ENCODE results near the gene USP37. TPM values are rescaled to one million over a fixed set of nuclear protein-coding genes. Genes with fewer than 3 reads are reported as not detected.
"Not testable (repeated sequence)": the region's sequence is repeated elsewhere in the genome, so short reads cannot be mapped to it uniquely, and the experiment has no call there.

USP37 gene
- total and polyA plus RNA-seq, 5 donors from 2014 or later = 9.9 to 30.7 (median 11.9) TPM

DNA sequence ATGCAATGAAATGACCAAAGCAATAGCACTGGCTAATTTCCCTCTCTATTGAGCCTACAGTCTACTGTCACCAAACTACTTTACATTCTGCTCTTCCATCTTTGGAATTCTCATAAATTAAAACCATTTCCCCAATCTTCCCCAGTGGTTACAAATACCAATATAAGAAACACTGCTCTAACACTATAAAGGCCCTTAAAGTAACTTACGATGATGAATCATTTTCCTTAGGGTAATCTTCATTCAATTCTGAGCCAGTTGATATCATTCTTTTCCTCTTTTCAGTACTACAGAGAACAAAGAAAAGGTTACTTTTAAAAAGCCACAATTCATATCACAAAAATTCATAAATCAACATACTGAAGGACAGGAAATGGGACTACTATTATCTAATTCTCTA lies 22.1 kb downstream of the USP37 start:
- no peak overlapping the region for H3K4me3 Mint-ChIP-seq
- Histone ChIP-seq H3K36me3 (ENCODE audit: control insufficient read depth, insufficient read depth, low read length) (peaks cover 75% of the 10 kb centered on the region), H3K4me1 (ENCODE audit: control insufficient read depth, insufficient read depth, low read length, poor library complexity, severe bottlenecking) (no peaks in the 10 kb centered on the region), H3K27me3 (ENCODE audit: control insufficient read depth, insufficient read depth, low read length) (no peaks in the 10 kb centered on the region), H3K9me3 (ENCODE audit: control insufficient read depth in 2 of 2, low read length in 2 of 2) (no peaks in the 10 kb centered on the region), H3K4me3 (ENCODE audit: low read depth, low read length) (no peak overlapping the region), H3K27ac (ENCODE audit: insufficient read depth, low read length, poor library complexity, severe bottlenecking) (no peak overlapping the region)
- no peak overlapping the region for H3K27ac Mint-ChIP-seq
- ATAC-seq (ENCODE audit: low read depth in 2 of 2) (no peak), DNase-seq (no peak)
- no peaks in the 10 kb centered on the region for H3K9me3 Mint-ChIP-seq
- peaks cover 2 to 10% (median 6%) of the 10 kb centered on the region in 4 donors for H3K4me1 Mint-ChIP-seq
- peaks cover 46% of the 10 kb centered on the region for H3K36me3 Mint-ChIP-seq
- H3K27me3 Mint-ChIP-seq = no peaks in the 10 kb centered on the region

DNA sequence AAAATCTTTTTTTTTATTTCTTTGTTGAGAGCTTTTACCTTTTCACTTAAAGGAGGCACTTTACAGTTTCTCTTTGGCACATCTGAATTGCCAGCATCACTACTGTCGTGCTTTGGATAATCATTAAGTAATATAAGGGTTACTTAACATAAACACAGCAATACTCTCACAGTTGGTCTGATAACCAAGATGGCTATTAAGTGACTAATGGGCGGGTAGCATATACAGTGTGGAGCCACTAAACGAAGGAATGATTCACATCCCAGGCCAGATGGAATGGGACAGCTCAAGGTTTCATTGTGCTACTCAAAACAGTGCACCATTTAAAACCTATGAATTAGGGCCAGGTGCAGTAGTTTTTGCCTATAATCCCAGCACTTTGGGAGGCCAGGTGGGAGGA lies 28.1 kb downstream of the USP37 start:
- Mint-ChIP-seq H3K4me3 (no peak overlapping the region), H3K36me3 (peaks cover 47% of the 10 kb centered on the region), H3K27ac (no peak overlapping the region), H3K4me1 (peaks cover 0 to 5% (median 3%) of the 10 kb centered on the region in 4 donors), H3K9me3 (no peaks in the 10 kb centered on the region), H3K27me3 (no peaks in the 10 kb centered on the region)
- no peak for DNase-seq
- Histone ChIP-seq H3K4me3 (ENCODE audit: low read depth, low read length) (no peak overlapping the region), H3K27ac (ENCODE audit: insufficient read depth, low read length, poor library complexity, severe bottlenecking) (no peak overlapping the region), H3K4me1 (ENCODE audit: control insufficient read depth, insufficient read depth, low read length, poor library complexity, severe bottlenecking) (no peaks in the 10 kb centered on the region), H3K9me3 (ENCODE audit: control insufficient read depth in 2 of 2, low read length in 2 of 2) (no peaks in the 10 kb centered on the region), H3K36me3 (ENCODE audit: control insufficient read depth, insufficient read depth, low read length) (peaks cover 71% of the 10 kb centered on the region), H3K27me3 (ENCODE audit: control insufficient read depth, insufficient read depth, low read length) (no peaks in the 10 kb centered on the region)
- ATAC-seq (ENCODE audit: low read depth in 2 of 2) = no peak

DNA sequence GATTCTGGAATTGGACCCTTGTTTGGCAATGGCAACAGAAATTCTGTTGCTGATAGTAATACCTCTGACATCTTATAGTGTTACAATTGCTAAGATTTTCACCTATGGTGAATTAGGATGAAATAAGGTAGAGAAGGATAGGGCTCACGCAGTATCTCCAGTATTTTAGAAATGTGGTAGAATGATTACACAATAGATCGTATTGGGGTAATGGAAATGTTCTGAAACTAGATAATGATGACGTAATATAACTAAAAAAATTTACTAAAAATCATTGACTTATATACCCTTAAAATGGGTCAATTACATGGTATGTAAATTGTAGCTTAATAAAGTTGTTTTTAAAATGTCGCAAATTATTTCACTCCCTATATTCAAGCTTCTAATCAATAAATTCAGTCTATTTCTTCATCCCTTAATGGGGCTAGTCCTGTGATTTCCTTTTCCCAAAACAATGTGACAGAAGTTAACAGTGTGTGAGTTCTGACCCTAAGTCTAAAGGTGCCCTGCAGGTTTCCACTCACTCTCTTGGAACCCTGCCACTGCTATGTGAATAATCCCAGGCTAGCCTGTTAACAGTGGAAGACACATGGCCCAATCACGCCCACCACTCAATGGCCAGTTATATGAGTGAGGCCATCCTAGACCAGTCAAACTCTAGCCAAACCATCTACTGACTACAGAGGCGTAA lies 31.2 kb downstream of the USP37 start:
- no peaks in the 10 kb centered on the region for H3K27me3 Mint-ChIP-seq
- no peaks in the 10 kb centered on the region for H3K9me3 ChIP-seq (ENCODE audit: control insufficient read depth in 2 of 2, low read length in 2 of 2)
- ATAC-seq (ENCODE audit: low read depth in 2 of 2) (no peak), DNase-seq (no peak)
- no peak overlapping the region for H3K4me3 Mint-ChIP-seq
- H3K36me3 ChIP-seq (ENCODE audit: control insufficient read depth, insufficient read depth, low read length) = peaks cover 70% of the 10 kb centered on the region
- no peaks in the 10 kb centered on the region for H3K27me3 ChIP-seq (ENCODE audit: control insufficient read depth, insufficient read depth, low read length)
- peak overlapping the region in 1 of 3 donors; percentile 30 for H3K27ac Mint-ChIP-seq
- peaks cover 47% of the 10 kb centered on the region for H3K36me3 Mint-ChIP-seq
- no peaks in the 10 kb centered on the region for H3K9me3 Mint-ChIP-seq
- H3K4me1 Mint-ChIP-seq = peaks cover 0 to 12% (median 2%) of the 10 kb centered on the region in 4 donors
- no peak overlapping the region for H3K27ac ChIP-seq (ENCODE audit: insufficient read depth, low read length, poor library complexity, severe bottlenecking)
- H3K4me3 ChIP-seq (ENCODE audit: low read depth, low read length) = no peak overlapping the region
- H3K4me1 ChIP-seq (ENCODE audit: control insufficient read depth, insufficient read depth, low read length, poor library complexity, severe bottlenecking) = no peaks in the 10 kb centered on the region

GRCh38 chr2:218529990-218530389 lies 38.2 kb downstream of the USP37 start:
- Histone ChIP-seq H3K27me3 (ENCODE audit: control insufficient read depth, insufficient read depth, low read length) (no peaks in the 10 kb centered on the region), H3K9me3 (ENCODE audit: control insufficient read depth in 2 of 2, low read length in 2 of 2) (peaks cover 0 to 2% of the 10 kb centered on the region in 2 experiments), H3K4me1 (ENCODE audit: control insufficient read depth, insufficient read depth, low read length, poor library complexity, severe bottlenecking) (no peaks in the 10 kb centered on the region), H3K4me3 (ENCODE audit: low read depth, low read length) (no peak overlapping the region), H3K27ac (ENCODE audit: insufficient read depth, low read length, poor library complexity, severe bottlenecking) (no peak overlapping the region), H3K36me3 (ENCODE audit: control insufficient read depth, insufficient read depth, low read length) (peaks cover 81% of the 10 kb centered on the region)
- Mint-ChIP-seq H3K4me1 (peaks cover 0 to 16% (median 0%) of the 10 kb centered on the region in 4 donors), H3K36me3 (peaks cover 60% of the 10 kb centered on the region), H3K27me3 (no peaks in the 10 kb centered on the region), H3K9me3 (no peaks in the 10 kb centered on the region), H3K4me3 (no peak overlapping the region), H3K27ac (no peak overlapping the region)
- ATAC-seq (ENCODE audit: low read depth in 2 of 2) = no peak
- no peak for DNase-seq

GRCh38 chr2:218528409-218528808 lies 39.7 kb downstream of the USP37 start:
- peaks cover 89% of the 10 kb centered on the region for H3K36me3 ChIP-seq (ENCODE audit: control insufficient read depth, insufficient read depth, low read length)
- H3K27ac Mint-ChIP-seq; H3K27me3 ChIP-seq (ENCODE audit: control insufficient read depth, insufficient read depth, low read length); H3K4me3 Mint-ChIP-seq; H3K9me3 Mint-ChIP-seq; H3K4me3 ChIP-seq (ENCODE audit: low read depth, low read length); H3K9me3 ChIP-seq (ENCODE audit: control insufficient read depth in 2 of 2, low read length in 2 of 2); H3K4me1 ChIP-seq (ENCODE audit: control insufficient read depth, insufficient read depth, low read length, poor library complexity, severe bottlenecking); DNase-seq; H3K27me3 Mint-ChIP-seq; ATAC-seq (ENCODE audit: low read depth in 2 of 2); H3K27ac ChIP-seq (ENCODE audit: insufficient read depth, low read length, poor library complexity, severe bottlenecking): not testable (repeated sequence)
- Mint-ChIP-seq H3K36me3 (peaks cover 65% of the 10 kb centered on the region), H3K4me1 (peaks cover 0 to 13% (median 0%) of the 10 kb centered on the region in 4 donors)

DNA sequence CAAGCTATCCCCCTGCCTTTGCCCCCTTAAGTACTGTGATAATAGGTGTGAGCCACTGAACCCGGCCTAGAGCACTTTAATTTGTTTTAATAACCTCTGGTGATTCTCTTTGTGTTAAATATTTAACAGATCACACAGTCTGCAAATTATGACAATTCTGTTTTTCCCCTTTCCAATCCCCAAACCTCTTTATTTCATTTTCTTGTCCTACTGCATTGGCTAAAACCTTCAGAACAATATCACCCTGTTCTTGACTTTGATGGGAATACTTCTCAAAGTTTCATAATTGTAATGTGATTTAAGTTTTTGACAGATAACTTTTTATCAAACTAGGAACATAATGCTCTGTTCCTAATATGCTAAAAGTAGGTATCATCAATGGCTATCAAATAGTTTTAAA lies 44.5 kb downstream of the USP37 start:
- Mint-ChIP-seq H3K36me3 (peaks cover 56% of the 10 kb centered on the region), H3K27ac (no peak overlapping the region), H3K9me3 (peaks cover 0 to 1% (median 0%) of the 10 kb centered on the region in 7 donors)

DNA sequence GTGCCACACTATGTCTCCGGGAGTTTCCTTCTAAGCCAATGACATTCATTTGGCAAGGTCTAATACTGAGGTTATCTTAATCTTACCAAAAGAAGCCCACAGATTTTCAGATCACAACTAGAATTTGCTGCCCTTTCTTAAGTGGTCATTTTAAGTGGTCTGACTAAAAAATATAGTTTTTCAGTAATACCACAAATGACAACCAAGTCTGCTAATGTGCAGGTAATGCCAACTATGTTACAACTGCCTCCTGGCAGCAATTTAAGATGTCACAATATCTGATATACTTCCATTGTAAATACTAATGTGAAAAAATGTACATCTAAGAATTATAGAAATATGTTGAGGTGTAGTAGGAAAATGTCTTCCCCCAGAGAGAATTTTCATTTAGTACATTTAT lies 49.3 kb downstream of the USP37 start:
- H3K4me3 ChIP-seq (ENCODE audit: low read depth, low read length) = no peak overlapping the region
- Mint-ChIP-seq H3K27me3 (no peaks in the 10 kb centered on the region), H3K27ac (peak overlapping the region; percentile 9 to 91 (median 52)), H3K36me3 (peaks cover 31% of the 10 kb centered on the region), H3K9me3 (peaks cover 0 to under 1% (median 0%) of the 10 kb centered on the region in 7 donors), H3K4me1 (peaks cover 12 to 27% (median 18%) of the 10 kb centered on the region in 4 donors), H3K4me3 (no peak overlapping the region)
- no peaks in the 10 kb centered on the region for H3K9me3 ChIP-seq (ENCODE audit: control insufficient read depth in 2 of 2, low read length in 2 of 2)
- no peak overlapping the region for H3K27ac ChIP-seq (ENCODE audit: insufficient read depth, low read length, poor library complexity, severe bottlenecking)
- H3K27me3 ChIP-seq (ENCODE audit: control insufficient read depth, insufficient read depth, low read length) = no peaks in the 10 kb centered on the region
- no peak for DNase-seq
- peaks cover 14% of the 10 kb centered on the region for H3K36me3 ChIP-seq (ENCODE audit: control insufficient read depth, insufficient read depth, low read length)
- no peak for ATAC-seq (ENCODE audit: low read depth in 2 of 2)
- no peaks in the 10 kb centered on the region for H3K4me1 ChIP-seq (ENCODE audit: control insufficient read depth, insufficient read depth, low read length, poor library complexity, severe bottlenecking)

More for the DNA sequence above, 44.5 kb downstream of the USP37 start:
- H3K4me3 ChIP-seq (ENCODE audit: low read depth, low read length) = no peak overlapping the region
- no peak overlapping the region for H3K27ac ChIP-seq (ENCODE audit: insufficient read depth, low read length, poor library complexity, severe bottlenecking)
- no peaks in the 10 kb centered on the region for H3K27me3 ChIP-seq (ENCODE audit: control insufficient read depth, insufficient read depth, low read length)
- no peak for DNase-seq
- H3K4me1 ChIP-seq (ENCODE audit: control insufficient read depth, insufficient read depth, low read length, poor library complexity, severe bottlenecking) = no peaks in the 10 kb centered on the region
- peaks cover 0 to 9% (median 1%) of the 10 kb centered on the region in 4 donors for H3K4me1 Mint-ChIP-seq
- H3K4me3 Mint-ChIP-seq = no peak overlapping the region
- H3K9me3 ChIP-seq (ENCODE audit: control insufficient read depth in 2 of 2, low read length in 2 of 2) = peaks cover 0 to 2% of the 10 kb centered on the region in 2 experiments
- no peaks in the 10 kb centered on the region for H3K27me3 Mint-ChIP-seq
- ATAC-seq (ENCODE audit: low read depth in 2 of 2) = no peak
- H3K36me3 ChIP-seq (ENCODE audit: control insufficient read depth, insufficient read depth, low read length) = peaks cover 55% of the 10 kb centered on the region
